Measurements from ENCODE around the gene SLC35E2B.

Gene SLC35E2B

DNA sequence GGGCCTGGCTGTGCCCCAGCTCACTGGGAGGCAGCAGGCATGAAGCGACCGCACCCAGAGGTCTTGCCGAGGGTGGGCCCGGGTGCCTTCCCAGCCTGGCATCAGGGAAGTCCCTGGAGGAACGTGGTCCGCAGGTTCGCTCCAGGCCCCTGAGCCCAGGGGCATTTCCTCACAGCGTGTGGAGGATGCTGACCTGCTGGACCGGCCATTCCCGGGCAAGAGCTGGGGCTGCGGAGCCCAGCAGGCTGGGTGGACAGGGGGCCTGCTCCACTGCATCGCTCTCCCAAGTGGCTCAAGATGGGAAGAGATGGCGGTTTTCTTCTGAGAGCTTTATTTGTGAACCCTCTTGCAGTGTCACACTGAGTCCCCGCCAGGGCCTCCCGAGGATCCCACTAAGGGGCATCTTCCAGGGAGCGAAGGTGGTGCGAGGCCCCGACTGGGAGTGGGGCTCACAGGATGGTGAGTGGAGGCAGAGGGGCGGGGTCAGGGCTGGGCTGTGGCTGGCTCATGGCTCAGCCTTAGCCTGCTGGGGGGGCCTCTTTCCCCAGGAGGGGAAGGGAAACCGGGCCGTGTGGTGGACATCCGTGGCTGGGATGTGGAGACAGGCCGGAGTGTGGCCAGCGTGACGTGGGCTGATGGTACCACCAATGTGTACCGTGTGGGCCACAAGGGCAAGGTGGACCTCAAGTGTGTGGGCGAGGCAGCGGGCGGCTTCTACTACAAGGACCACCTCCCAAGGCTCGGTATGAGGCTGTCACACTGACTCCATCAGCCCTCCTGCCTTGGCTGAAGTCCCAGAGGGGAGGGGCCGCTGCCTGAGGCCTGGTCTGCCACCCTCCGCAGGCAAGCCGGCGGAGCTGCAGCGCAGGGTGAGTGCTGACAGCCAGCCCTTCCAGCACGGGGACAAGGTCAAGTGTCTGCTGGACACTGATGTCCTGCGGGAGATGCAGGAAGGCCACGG, 67.9 kb downstream of the SLC35E2B start:
- DNase-seq (ENCODE audit: low read depth): no peak
- TF ChIP-seq, protein P1, sequence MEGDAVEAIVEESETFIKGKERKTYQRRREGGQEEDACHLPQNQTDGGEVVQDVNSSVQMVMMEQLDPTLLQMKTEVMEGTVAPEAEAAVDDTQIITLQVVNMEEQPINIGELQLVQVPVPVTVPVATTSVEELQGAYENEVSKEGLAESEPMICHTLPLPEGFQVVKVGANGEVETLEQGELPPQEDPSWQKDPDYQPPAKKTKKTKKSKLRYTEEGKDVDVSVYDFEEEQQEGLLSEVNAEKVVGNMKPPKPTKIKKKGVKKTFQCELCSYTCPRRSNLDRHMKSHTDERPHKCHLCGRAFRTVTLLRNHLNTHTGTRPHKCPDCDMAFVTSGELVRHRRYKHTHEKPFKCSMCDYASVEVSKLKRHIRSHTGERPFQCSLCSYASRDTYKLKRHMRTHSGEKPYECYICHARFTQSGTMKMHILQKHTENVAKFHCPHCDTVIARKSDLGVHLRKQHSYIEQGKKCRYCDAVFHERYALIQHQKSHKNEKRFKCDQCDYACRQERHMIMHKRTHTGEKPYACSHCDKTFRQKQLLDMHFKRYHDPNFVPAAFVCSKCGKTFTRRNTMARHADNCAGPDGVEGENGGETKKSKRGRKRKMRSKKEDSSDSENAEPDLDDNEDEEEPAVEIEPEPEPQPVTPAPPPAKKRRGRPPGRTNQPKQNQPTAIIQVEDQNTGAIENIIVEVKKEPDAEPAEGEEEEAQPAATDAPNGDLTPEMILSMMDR (IDR thresholded peaks at IDR 0.05; ENCODE audit: insufficient read depth, low read depth, low read length, missing control alignments): no peak
- H3K4me3 ChIP-seq (ENCODE audit: low read depth, low read length): no peak overlapping the region

DNA sequence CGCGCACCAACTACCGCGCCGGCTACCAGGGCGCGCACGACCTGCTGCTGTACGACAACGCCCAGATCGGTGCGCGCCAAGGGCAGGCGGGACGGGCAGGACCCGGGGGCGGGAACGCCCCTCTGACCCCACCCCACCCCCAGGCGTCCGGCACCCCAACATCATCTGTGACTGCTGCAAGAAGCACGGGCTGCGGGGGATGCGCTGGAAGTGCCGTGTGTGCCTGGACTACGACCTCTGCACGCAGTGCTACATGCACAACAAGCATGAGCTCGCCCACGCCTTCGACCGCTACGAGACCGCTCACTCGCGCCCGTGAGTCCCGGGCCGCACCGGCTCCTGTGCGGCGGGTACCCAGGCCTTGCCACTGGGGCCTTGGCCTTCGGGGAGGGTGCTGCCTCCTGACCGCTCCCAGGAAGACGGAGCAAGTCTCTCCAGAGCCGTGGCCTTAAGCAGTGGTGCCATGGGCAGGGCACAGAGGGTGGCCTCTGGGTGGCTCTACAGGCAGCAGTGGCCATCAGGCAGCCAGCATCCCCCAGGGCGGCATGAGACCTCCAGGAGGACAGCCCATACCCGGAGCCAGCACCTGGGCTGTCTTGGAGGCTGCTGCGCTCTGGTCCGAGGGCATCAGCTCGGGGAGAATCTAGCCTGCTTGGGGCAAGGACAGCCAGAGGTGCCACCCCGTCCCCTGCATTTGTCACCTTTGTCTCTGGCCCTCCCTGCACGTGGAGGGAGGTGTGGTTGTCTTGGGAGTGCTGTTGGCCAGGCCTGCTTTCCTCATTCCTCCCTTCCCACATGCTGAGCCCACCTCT, 68.8 kb downstream of the SLC35E2B start:
- no peak for DNase-seq (ENCODE audit: low read depth)
- H3K4me3 ChIP-seq (ENCODE audit: low read depth, low read length): no peak overlapping the region
- TF ChIP-seq, protein P1 (IDR thresholded peaks at IDR 0.05; ENCODE audit: insufficient read depth, low read depth, low read length, missing control alignments): no peak

DNA sequence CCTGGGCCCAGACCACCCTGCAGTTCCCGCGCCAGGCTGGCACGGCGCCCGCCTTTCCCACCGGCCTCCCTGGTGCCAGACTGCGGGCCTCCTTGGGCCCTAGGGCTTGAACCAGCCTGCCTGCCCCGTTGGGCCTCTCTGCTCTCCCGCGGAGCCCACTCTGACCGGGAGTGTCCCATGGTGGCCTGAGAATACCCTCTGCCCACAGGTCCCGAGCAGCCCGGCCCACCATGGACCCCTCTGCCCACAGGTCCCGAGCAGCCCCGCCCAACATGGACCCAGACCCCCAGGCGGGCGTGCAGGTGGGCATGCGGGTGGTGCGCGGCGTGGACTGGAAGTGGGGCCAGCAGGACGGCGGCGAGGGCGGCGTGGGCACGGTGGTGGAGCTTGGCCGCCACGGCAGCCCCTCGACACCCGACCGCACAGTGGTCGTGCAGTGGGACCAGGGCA, 69.4 kb downstream of the SLC35E2B start:
- TF ChIP-seq, protein P1 (IDR thresholded peaks at IDR 0.05; ENCODE audit: insufficient read depth, low read depth, low read length, missing control alignments): no peak
- DNase-seq (ENCODE audit: low read depth): no peak
- no peak overlapping the region for H3K4me3 ChIP-seq (ENCODE audit: low read depth, low read length)

DNA sequence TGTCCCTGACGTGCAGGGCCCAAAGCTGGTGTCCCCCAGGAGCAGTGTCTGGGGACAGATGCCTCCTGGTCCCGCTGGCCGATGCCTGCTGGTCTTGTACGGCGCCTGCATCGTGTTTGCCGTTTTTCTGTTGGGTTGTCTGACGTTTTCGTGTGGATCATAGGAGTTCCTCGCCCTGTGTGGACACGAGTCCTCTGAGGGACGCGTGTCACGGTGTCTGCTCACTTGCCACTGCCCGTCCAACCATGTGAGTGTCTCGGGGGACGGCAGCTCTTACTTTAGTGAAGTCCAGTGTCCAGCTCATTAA, 69.9 kb downstream of the SLC35E2B start:
- TF ChIP-seq, protein P1 (IDR thresholded peaks at IDR 0.05; ENCODE audit: insufficient read depth, low read depth, low read length, missing control alignments): no peak
- no peak for DNase-seq (ENCODE audit: low read depth)
- H3K4me3 ChIP-seq (ENCODE audit: low read depth, low read length): no peak overlapping the region

DNA sequence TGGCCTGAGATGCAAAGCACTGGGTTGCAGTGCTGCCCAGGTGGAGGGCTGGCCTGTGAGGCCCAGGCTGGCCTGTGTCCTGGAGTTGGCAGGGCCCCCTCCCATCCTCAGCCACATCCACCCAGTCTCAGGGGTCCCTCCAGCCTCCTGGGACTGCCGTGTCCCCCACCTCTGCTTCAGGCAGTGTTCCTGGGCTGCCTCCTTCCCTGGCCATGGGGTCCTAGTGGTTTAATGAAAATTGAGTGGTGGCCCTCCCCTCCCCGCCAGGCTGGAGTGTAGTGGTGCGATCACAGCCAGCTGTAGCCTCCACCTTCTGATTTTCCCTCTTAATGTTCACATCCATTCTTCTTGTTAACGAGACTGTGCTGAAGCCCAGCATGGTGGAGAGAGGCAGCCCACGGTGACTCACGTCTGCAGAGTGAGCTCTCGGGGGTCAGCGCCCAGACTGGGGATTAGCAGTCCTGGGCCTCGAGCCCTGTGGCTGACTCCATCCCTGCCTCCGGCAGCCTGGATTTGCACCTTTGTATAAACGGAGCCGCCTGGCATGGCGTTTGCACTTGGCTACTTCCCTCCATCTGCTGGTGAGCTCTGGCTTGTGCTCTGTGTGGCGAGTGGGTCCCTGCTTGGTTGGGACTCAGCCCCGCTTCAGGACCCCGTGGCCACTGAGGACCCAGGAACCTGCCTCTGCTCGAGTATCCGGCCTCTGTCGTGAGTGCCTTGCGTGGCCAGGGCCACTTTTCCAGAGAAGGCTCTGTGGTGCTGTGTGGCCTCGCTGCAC, 70.4 kb downstream of the SLC35E2B start:
- TF ChIP-seq, protein P1 (IDR thresholded peaks at IDR 0.05; ENCODE audit: insufficient read depth, low read depth, low read length, missing control alignments): no peak
- no peak for DNase-seq (ENCODE audit: low read depth)
- no peak overlapping the region for H3K4me3 ChIP-seq (ENCODE audit: low read depth, low read length)

DNA sequence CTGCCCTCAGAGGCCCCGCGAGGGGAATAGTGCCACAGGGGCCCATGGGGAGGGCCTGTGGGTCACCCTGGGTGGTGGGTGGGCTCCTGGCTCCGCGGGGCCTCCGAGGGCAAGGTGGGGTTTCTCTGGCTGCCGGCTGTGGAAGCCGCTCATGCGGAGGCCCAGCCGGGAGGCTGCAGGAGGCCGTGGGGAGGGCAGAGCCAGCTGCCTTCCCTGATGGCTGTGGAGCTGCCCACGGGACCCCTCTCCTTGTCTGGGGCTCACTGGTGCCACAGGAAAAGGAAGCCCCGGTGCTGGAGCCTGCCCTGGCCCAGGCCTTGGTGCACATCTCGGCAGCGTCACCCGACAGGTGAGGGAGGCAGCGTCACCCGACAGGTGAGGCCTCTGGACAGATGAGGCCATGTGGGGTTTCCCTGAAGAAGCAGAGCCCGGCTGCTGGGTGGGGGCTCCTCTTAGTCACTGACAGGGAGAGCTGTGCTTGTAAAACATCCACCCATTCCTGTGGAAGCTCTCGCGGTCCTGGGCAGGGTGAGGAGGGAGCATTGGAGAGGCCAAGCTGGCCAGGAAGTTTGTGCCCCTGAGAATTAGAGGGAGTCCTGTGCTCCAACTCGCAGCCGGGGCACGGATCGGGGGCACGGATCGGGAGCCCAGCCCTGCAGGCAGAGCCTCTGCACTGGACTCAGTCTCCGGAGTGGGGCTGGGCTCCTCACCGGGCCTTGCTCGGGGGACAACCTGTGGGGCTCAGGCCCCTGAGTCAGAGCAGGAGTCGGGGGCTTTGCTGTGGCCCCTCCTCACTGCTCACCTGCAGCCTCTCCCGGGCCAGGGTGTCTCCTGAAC, 71.2 kb downstream of the SLC35E2B start:
- TF ChIP-seq, protein P1 (IDR thresholded peaks at IDR 0.05; ENCODE audit: insufficient read depth, low read depth, low read length, missing control alignments): no peak
- H3K4me3 ChIP-seq (ENCODE audit: low read depth, low read length): no peak overlapping the region
- DNase-seq (ENCODE audit: low read depth): no peak
